ENCODE data around the gene HS3ST5.

GRCh38 chr6:114216789-114217467 is 125.9 kb downstream of the HS3ST5 start:
- TF ChIP-seq POLR2AphosphoS5 (IDR thresholded peaks at IDR 0.05; ENCODE audit: borderline replicate concordance, low read depth, low read length) (no peak), EZH2 (IDR thresholded peaks at IDR 0.05) (no peak), FOXP2 (optimal IDR thresholded peaks at IDR 0.05; ENCODE audit: control extremely low read depth, extremely low read length, insufficient read depth) (no peak)
